Activated B cell treated with CpG ODN at 0.5 μM for 24 hours (primary cell): Measurements from ENCODE around the gene FGF3. TPM values are rescaled to one million over a fixed set of nuclear protein-coding genes. Genes with fewer than 3 reads are reported as not detected.

Source experiments
- ATAC-seq: fragments of 200-7000 bp; cut with Tn5 transposase; one replicate; pipeline ENCODE4 v1.10.0; 2021; ENCODE audit warnings: low read depth, mild to moderate bottlenecking, moderate library complexity
- CTCF ChIA-PET: fragments of 350-600 bp; sonication (Branson Sonifier 250); formaldehyde crosslinking; loops from one replicate; lab custom pipeline; 2021; ENCODE audit warnings: antibody characterized with exemption; lab: Charles Lee
- POLR2A ChIA-PET: fragments of 350-600 bp; sonication (Branson Sonifier 250); formaldehyde crosslinking; loops from one replicate; lab custom pipeline; 2021; ENCODE audit warnings: antibody characterized with exemption; lab: Charles Lee
- DNase-seq: peaks from one replicate; pipeline ENCODE4 v3.0.0; 2022
- H3K27ac Mint-ChIP-seq: one replicate; pipeline ENCODE4 v1.8.0; 2020; ENCODE audit warnings: mixed read lengths
- H3K27me3 Mint-ChIP-seq: one replicate; pipeline ENCODE4 v1.8.0; 2021; ENCODE audit warnings: mixed read lengths
- H3K36me3 Mint-ChIP-seq: one replicate; pipeline ENCODE4 v1.8.0; 2021; ENCODE audit warnings: low read depth, mixed read lengths
- H3K4me1 Mint-ChIP-seq: one replicate; pipeline ENCODE4 v1.8.0; 2021; ENCODE audit warnings: mixed read lengths
- H3K4me3 Mint-ChIP-seq: one replicate; pipeline ENCODE4 v1.8.0; 2020; ENCODE audit warnings: mild to moderate bottlenecking, mixed read lengths
- H3K9me3 Mint-ChIP-seq: one replicate; pipeline ENCODE4 v1.8.0; 2020; ENCODE audit warnings: mixed read lengths
- intact Hi-C: fragments of 100-400 bp; cut with micrococcal nuclease; formaldehyde crosslinking; loops from one replicate; pipeline ENCODE4 v1.15.1; 2024
- total RNA-seq: library from RNA; stranded (reverse); gene quantifications from 2 replicates; pipeline ENCODE4 v1.2.3, GENCODE V29; 2022
- TF ChIP-seq, protein P1 (sequence below): fragments of 200-600 bp; IDR thresholded peaks from one replicate; pipeline ENCODE4 v1.8.0; 2022; ENCODE audit warnings: antibody characterized with exemption, mild to moderate bottlenecking

Gene FGF3
- total RNA-seq, 1 donor from 2014 or later: not detected

DNA sequence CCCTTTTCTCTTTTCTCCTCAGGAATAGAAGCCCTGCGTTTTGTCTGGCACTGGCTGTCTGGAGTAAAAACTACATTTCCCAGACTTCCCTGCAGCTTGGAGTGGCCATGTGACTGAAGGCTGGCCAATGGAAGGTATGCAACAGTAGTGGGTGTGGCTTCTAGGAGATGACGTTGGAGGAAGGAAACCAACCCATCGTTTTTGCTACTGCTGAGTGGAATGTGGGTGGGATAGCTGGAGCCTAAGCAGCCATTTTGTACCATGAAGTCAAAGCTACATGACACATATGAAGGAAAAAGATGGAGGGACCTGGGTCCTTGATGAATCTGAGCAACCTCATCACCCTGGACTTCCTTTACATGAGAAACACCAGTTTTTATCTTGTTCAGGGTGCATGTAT is 19.6 kb downstream of the FGF3 start:
- POLR2A ChIA-PET: no interaction called here
- Mint-ChIP-seq H3K27me3 (peaks cover 8% of the 10 kb centered on the region), H3K27ac (no peak overlapping the region), H3K9me3 (no peaks in the 10 kb centered on the region), H3K36me3 (no peaks in the 10 kb centered on the region), H3K4me1 (no peaks in the 10 kb centered on the region), H3K4me3 (no peak overlapping the region)
- TF ChIP-seq, protein P1, sequence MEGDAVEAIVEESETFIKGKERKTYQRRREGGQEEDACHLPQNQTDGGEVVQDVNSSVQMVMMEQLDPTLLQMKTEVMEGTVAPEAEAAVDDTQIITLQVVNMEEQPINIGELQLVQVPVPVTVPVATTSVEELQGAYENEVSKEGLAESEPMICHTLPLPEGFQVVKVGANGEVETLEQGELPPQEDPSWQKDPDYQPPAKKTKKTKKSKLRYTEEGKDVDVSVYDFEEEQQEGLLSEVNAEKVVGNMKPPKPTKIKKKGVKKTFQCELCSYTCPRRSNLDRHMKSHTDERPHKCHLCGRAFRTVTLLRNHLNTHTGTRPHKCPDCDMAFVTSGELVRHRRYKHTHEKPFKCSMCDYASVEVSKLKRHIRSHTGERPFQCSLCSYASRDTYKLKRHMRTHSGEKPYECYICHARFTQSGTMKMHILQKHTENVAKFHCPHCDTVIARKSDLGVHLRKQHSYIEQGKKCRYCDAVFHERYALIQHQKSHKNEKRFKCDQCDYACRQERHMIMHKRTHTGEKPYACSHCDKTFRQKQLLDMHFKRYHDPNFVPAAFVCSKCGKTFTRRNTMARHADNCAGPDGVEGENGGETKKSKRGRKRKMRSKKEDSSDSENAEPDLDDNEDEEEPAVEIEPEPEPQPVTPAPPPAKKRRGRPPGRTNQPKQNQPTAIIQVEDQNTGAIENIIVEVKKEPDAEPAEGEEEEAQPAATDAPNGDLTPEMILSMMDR: no peak
- CTCF ChIA-PET: no interaction called here
- intact Hi-C loops: no loop called here
- DNase-seq: no peak
- no peak for ATAC-seq

DNA sequence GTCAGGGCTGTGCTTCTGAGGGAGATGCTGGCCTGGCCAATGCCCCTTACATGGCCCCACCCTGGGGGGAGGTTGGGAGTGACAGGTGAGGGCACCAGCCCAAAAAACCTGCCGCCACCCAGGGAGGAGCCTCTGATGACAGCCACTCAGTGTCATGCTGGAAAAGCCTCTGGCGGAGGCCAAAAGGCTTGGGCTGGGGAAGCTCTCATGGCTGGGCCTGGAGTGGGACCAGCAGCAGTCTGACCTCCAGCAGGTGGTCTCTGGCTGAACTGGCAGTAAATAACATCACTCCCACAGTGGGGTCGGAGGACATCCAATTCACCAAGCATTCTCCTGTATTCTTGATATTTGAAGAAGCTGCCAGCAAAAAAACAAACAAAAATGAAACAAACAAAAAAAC is 20.1 kb downstream of the FGF3 start:
- DNase-seq: no peak
- H3K27ac Mint-ChIP-seq: no peak overlapping the region
- TF ChIP-seq, protein P1: no peak
- H3K36me3 Mint-ChIP-seq: no peaks in the 10 kb centered on the region
- no peak overlapping the region for H3K4me3 Mint-ChIP-seq
- intact Hi-C loops: no loop called here
- ATAC-seq: no peak
- H3K9me3 Mint-ChIP-seq: no peaks in the 10 kb centered on the region
- H3K27me3 Mint-ChIP-seq: peaks cover 8% of the 10 kb centered on the region
- H3K4me1 Mint-ChIP-seq: no peaks in the 10 kb centered on the region
- ChIA-PET CTCF (no interaction called here), POLR2A (no interaction called here)

DNA sequence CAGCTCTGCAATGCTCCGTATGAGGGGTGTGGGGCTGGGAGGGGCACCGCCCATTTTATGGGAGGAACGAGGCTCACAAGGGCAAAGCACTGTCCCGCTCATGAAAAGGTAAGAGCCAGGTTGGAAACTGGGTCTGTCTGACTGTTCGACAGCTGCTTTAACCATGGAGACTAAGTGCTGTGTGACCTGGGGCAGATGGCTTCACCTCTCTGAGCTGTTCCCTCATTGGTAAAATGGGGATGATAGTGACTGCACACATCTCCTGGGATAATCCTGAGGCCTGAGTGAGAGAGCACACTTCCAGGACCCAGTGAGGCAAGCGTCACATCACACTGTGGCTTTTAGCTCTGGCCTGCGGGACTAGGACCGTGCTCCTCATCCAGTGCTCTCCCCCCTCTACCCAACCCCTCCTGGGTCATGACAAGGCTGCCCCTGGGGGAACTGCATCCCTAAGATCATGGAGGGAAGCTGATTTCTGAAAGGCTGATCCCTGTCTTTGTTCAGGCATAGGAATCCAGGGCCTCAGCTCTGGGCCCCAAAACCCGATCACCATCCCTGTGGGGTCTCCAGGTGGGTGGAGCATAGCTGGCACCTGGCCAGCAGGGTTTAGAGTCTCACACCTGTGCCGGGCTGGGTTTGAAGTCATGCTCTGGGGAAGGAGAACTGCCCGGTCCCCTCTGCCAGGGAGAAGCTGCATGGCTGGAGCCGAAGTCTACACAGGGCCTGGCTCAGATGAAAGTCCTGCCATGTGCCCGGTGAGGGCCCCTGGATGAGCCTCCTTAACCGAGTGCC is 21.3 kb downstream of the FGF3 start:
- H3K4me1 Mint-ChIP-seq: no peaks in the 10 kb centered on the region
- intact Hi-C loops: no loop called here
- no peaks in the 10 kb centered on the region for H3K9me3 Mint-ChIP-seq
- TF ChIP-seq, protein P1: no peak
- ChIA-PET CTCF (no interaction called here), POLR2A (no interaction called here)
- no peak overlapping the region for H3K4me3 Mint-ChIP-seq
- DNase-seq: no peak
- no peak for ATAC-seq
- no peak overlapping the region for H3K27ac Mint-ChIP-seq
- no peaks in the 10 kb centered on the region for H3K36me3 Mint-ChIP-seq
- H3K27me3 Mint-ChIP-seq: peaks cover 10% of the 10 kb centered on the region

DNA sequence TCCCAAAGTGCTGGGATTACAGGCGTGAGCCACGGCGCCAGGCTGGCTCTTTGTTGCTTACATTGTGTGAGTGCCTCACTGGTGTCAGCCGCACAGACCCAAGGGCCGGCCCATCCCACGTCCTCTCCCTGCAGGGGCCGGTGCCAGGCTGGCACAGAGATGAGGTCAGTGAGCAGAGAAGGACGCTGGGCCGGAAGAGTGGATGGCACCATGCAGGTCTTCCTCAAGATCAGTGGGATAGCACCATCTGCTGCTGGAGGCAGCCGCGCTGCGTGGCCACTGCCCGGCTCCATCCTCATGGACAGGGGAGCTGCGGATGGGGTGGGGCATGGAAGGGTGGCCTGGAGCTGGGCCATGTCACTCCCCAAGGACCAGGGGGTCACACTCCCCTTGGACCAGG is 22.1 kb downstream of the FGF3 start:
- no peaks in the 10 kb centered on the region for H3K9me3 Mint-ChIP-seq
- intact Hi-C loops: no loop called here
- TF ChIP-seq, protein P1: no peak

DNA sequence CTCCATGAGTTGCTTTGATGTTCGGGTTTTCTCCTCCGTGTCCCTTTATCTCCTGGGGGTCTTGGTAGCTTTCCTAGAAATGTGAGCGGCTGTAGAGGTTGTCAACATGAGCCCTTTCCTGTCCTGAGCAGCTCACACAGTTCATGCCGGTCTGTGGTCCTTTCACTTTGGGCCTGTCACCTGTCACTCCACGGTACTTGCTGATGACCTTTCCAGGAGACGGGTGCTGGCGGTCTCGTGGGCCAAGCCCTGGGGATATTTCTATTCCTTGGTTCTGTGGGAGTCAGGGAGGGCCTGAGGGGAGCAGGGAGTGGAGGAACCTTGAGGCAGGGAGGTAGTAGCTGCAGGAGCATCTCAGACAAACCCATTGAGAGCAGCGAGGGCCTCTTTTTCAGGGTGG is 23.2 kb downstream of the FGF3 start:
- CTCF ChIA-PET: no interaction called here
- ATAC-seq (no peak), DNase-seq (no peak)
- intact Hi-C loops: no loop called here
- H3K27ac Mint-ChIP-seq: no peak overlapping the region
- H3K36me3 Mint-ChIP-seq: no peaks in the 10 kb centered on the region
- H3K4me3 Mint-ChIP-seq: no peak overlapping the region
- H3K9me3 Mint-ChIP-seq: no peaks in the 10 kb centered on the region
- H3K4me1 Mint-ChIP-seq: no peaks in the 10 kb centered on the region
- H3K27me3 Mint-ChIP-seq: peaks cover 9% of the 10 kb centered on the region
- POLR2A ChIA-PET: no interaction called here
- TF ChIP-seq, protein P1: no peak

More for the DNA sequence above, 22.1 kb downstream of the FGF3 start:
- H3K36me3 Mint-ChIP-seq: no peaks in the 10 kb centered on the region
- ChIA-PET POLR2A (no interaction called here), CTCF (no interaction called here)
- no peaks in the 10 kb centered on the region for H3K4me1 Mint-ChIP-seq
- H3K4me3 Mint-ChIP-seq: no peak overlapping the region
- ATAC-seq: no peak
- no peak for DNase-seq
- H3K27ac Mint-ChIP-seq: no peak overlapping the region
- H3K27me3 Mint-ChIP-seq: peaks cover 9% of the 10 kb centered on the region
